Calu3 (cell line): ENCODE data around the gene DNAH6. TPM values are rescaled to one million over a fixed set of nuclear protein-coding genes. Genes with fewer than 3 reads are reported as not detected.

Experiments
- BruUV-seq: library from RNA; stranded (reverse); fragments of 400-500 nt; replicated peaks from 2 replicates; lab custom pipeline; 2021; lab: Mats Ljungman, UMichigan
- CTCF ChIA-PET: fragments of 300-600 bp; sonication (Branson Sonifier 250); formaldehyde crosslinking; loops from one replicate; lab custom pipeline; 2022; ENCODE audit warnings: antibody characterized with exemption; lab: Charles Lee
- DNase-seq: peaks from one replicate; pipeline ENCODE4 v3.0.0; 2022
- H3K27ac Mint-ChIP-seq: one replicate; pipeline ENCODE4 v1.8.0; 2022; ENCODE audit warnings: mixed read lengths; ENCODE audit not compliant: unreplicated experiment
- H3K27me3 Mint-ChIP-seq: one replicate; pipeline ENCODE4 v1.8.0; 2022; ENCODE audit warnings: mixed read lengths; ENCODE audit not compliant: unreplicated experiment
- H3K36me3 Mint-ChIP-seq: one replicate; pipeline ENCODE4 v1.8.0; 2022; ENCODE audit warnings: mild to moderate bottlenecking, moderate library complexity, mixed read lengths; ENCODE audit not compliant: insufficient read depth, unreplicated experiment
- H3K4me1 Mint-ChIP-seq: one replicate; pipeline ENCODE4 v1.8.0; 2022; ENCODE audit warnings: mild to moderate bottlenecking, low read depth, mixed read lengths; ENCODE audit not compliant: unreplicated experiment
- H3K4me3 Mint-ChIP-seq: one replicate; pipeline ENCODE4 v1.8.0; 2022; ENCODE audit warnings: mild to moderate bottlenecking, low read depth, moderate library complexity, mixed read lengths; ENCODE audit not compliant: unreplicated experiment
- H3K9me3 Mint-ChIP-seq: one replicate; pipeline ENCODE4 v1.8.0; 2022; ENCODE audit warnings: low read depth, mixed read lengths; ENCODE audit not compliant: unreplicated experiment
- CTCF ChIP-seq: fragments of 200-600 bp; IDR thresholded peaks from one replicate; pipeline ENCODE4 v1.8.0; 2022; ENCODE audit warnings: antibody characterized with exemption; ENCODE audit not compliant: unreplicated experiment
- intact Hi-C: fragments of 100-400 bp; cut with micrococcal nuclease; formaldehyde crosslinking; loops from one replicate; pipeline ENCODE4 v1.10.0; 2022; ENCODE audit not compliant: unreplicated experiment
- total RNA-seq: library from RNA; stranded (reverse); gene quantifications from 2 replicates; pipeline ENCODE4 v1.2.3, GENCODE V29; 2022

Gene DNAH6
- total RNA-seq, 1 experiment from 2014 or later, result 1.3 TPM

- CTCF ChIA-PET, result interaction anchor here (0.6 kb wide), 1 partner anchor 637 kb away, joined by 6 read pairs; no protein-coding TSS in a partner anchor
Observed at GRCh38 chr2:84678214-84678613, 161.9 kb downstream of the DNAH6 start.

GRCh38 chr2:84686783-84687476 lies 170.6 kb downstream of the DNAH6 start:
- no peak for TF ChIP-seq CTCF
- CTCF ChIA-PET, result no interaction called here

More at GRCh38 chr2:84678214-84678613, 161.9 kb downstream of the DNAH6 start:
- BruUV-seq, result no TSS peak
- intact Hi-C loops, result no loop called here
- TF ChIP-seq CTCF, result no peak
- no peak for DNase-seq
- Mint-ChIP-seq H3K36me3 (no peaks in the 10 kb centered on the region), H3K27me3 (peaks cover 59% of the 10 kb centered on the region), H3K9me3 (no peaks in the 10 kb centered on the region), H3K27ac (no peak overlapping the region), H3K4me3 (no peak overlapping the region), H3K4me1 (no peaks in the 10 kb centered on the region)

GRCh38 chr2:84687498-84688149 lies 171.3 kb downstream of the DNAH6 start:
- no peaks in the 10 kb centered on the region for H3K9me3 Mint-ChIP-seq
- CTCF ChIA-PET, result no interaction called here
- intact Hi-C loops, result no loop called here
- DNase-seq, result no peak
- peaks cover 8% of the 10 kb centered on the region for H3K4me1 Mint-ChIP-seq
- BruUV-seq, result no TSS peak
- TF ChIP-seq CTCF, result no peak
- H3K4me3 Mint-ChIP-seq, result no peak overlapping the region
- H3K36me3 Mint-ChIP-seq, result no peaks in the 10 kb centered on the region
- peaks cover 8% of the 10 kb centered on the region for H3K27me3 Mint-ChIP-seq
- H3K27ac Mint-ChIP-seq, result no peak overlapping the region

More at GRCh38 chr2:84686783-84687476, 170.6 kb downstream of the DNAH6 start:
- BruUV-seq, result no TSS peak
- Mint-ChIP-seq H3K4me3 (no peak overlapping the region), H3K27me3 (peaks cover 15% of the 10 kb centered on the region), H3K27ac (no peak overlapping the region), H3K36me3 (no peaks in the 10 kb centered on the region), H3K9me3 (no peaks in the 10 kb centered on the region), H3K4me1 (peaks cover 8% of the 10 kb centered on the region)
- intact Hi-C loops, result no loop called here
- no peak for DNase-seq

- intact Hi-C loops, result no loop called here
- TF ChIP-seq CTCF, result no peak
- DNase-seq, result no peak
- Mint-ChIP-seq H3K4me1 (peaks cover 8% of the 10 kb centered on the region), H3K36me3 (no peaks in the 10 kb centered on the region), H3K9me3 (no peaks in the 10 kb centered on the region), H3K27ac (no peak overlapping the region), H3K4me3 (no peak overlapping the region), H3K27me3 (no peaks in the 10 kb centered on the region)
- no TSS peak for BruUV-seq
- CTCF ChIA-PET, result no interaction called here
Observed at GRCh38 chr2:84690225-84690624, 173.9 kb downstream of the DNAH6 start.
